ENCODE data around the gene VAMP1. TPM values are rescaled to one million over a fixed set of nuclear protein-coding genes. Genes with fewer than 3 reads are reported as not detected.
"Not testable (repeated sequence)": the region's sequence is repeated elsewhere in the genome, so short reads cannot be mapped to it uniquely, and the experiment has no call there.

VAMP1 gene
- total RNA-seq, 4 donors from 2014 or later: 2.6 to 23.1 (median 17.7) TPM

DNA sequence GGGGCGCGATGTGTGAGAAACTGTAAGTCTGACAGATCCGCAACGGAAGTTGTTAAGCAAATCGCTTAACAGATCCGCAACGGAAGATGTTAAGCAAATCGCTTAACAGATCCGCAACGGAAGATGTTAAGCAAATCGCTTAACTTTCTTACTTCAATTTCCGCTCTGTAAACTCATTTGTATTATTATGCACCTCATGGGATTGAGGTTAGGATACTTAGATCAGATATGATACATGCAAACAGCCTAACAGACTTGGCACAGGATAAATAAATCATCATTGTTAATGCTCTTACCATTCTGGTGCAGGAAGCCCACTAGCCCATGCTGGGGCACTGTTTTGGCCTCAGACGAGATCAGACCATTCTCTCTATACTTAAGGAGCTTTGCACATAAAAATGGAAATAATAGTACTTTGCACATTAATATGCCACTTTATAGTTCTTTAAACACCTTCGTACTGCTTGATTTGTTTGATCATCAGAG is 23.8 kb upstream of the VAMP1 start:
- Histone ChIP-seq H3K4me1 (peaks cover 13 to 27% (median 22%) of the 10 kb centered on the region in 4 donors), H3K36me3 (peaks cover 0 to 3% (median 0%) of the 10 kb centered on the region in 4 donors), H3K9me3 (no peaks in the 10 kb centered on the region), H3K27ac (peak overlapping the region; percentile 97 to 99 (median 98)), H3K4me3 (peak overlapping the region; percentile 23 to 87 (median 64)), H3K27me3 (no peaks in the 10 kb centered on the region)
- in situ Hi-C loops (cut with MboI; ENCODE audit: low pct_ligation_motif_present in 1 of 4, low pct_unique_long_range_greater_than_20kb in 1 of 4, low sequenced_read_pairs in 3 of 4) (no loop called here), intact Hi-C loops (cut with DNase I; ENCODE audit: low total_unique reads) (no loop called here)
- no peak for TF ChIP-seq EP300 (IDR thresholded peaks at IDR 0.05; ENCODE audit: low read depth)
- TF ChIP-seq CTCF (IDR thresholded peaks at IDR 0.05): no peak
- no peak for TF ChIP-seq POLR2AphosphoS5 (IDR thresholded peaks at IDR 0.05)
- TF ChIP-seq POLR2A (IDR thresholded peaks at IDR 0.05): no peak
- DNase-seq: no peak
- WGBS, 2 donors (ENCODE audit: low coverage in 1 of 2): 0 to 1% methylated on average over 5 to 14 of the region's 14 CpGs

DNA sequence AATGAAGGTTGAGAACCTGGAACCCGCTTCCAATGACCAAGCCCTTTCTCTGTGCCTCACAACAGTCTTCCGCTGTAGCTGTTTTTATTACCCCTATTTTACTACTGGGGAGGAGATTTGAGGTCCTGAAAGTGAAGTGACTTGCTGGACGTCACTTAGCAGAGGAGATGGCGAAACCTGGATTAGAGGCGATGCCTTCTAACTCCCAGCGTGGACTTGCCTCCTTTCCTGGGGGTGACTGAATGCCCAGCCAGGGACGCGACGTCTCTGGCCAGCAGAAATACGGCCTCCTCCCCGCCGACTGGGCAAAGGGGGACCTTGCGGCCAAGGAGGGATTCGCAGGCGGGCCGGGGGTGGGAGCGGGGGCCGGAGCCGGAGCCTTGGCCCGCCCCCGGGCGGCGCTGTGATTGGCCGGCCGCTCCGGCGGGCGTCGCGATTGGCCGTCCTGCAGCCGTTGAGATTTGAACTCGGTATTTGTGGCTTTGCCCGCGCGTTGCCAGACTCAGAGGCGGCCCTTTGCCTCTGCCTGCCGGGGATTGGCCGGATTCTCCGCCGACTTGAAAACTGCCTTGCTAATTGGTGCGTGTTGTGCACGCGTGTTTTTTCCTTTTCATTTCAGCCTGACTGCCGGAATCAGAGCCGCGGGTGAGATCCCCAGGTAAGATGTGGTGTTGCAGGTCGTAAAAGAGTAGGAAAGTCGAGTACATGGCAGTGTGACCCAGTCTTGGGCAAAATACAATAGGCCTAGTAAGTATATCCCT is 23.2 kb upstream of the VAMP1 start, which contains the start of gene NCAPD2:
TSS of gene NCAPD2 (plus strand) at position 606 of the 761 bp plus-strand sequence. CDS start 997 bp downstream, outside the sequence.
- TF ChIP-seq POLR2AphosphoS5 (IDR thresholded peaks at IDR 0.05) (no peak), EP300 (IDR thresholded peaks at IDR 0.05; ENCODE audit: low read depth) (no peak), POLR2A (IDR thresholded peaks at IDR 0.05) (peak; percentile 6), CTCF (IDR thresholded peaks at IDR 0.05) (peak; percentile 28 to 89 (median 47))
- no peaks in the 10 kb centered on the region for H3K36me3 ChIP-seq
- peak within 1 kb of the TSS; percentile 52 to 87 (median 70) for H3K4me3 ChIP-seq
- in situ Hi-C loops (cut with MboI; ENCODE audit: low pct_ligation_motif_present in 1 of 4, low pct_unique_long_range_greater_than_20kb in 1 of 4, low sequenced_read_pairs in 3 of 4) (no loop called here), intact Hi-C loops (cut with DNase I; ENCODE audit: low total_unique reads) (no loop called here)
- no peaks in the 10 kb centered on the region for H3K27me3 ChIP-seq
- WGBS, 2 donors (ENCODE audit: low coverage in 1 of 2): 0% methylated on average over 2 to 43 of the region's 49 CpGs
- H3K9me3 ChIP-seq: no peaks in the 10 kb centered on the region
- peak within 1 kb of the TSS; percentile 97 to 99 (median 98) for H3K27ac ChIP-seq
- DNase-seq: peak; percentile 96
- H3K4me1 ChIP-seq: peaks cover 13 to 27% (median 22%) of the 10 kb centered on the region in 4 donors

GRCh38 chr12:6492838-6493496 is 22.5 kb upstream of the VAMP1 start, which contains the start of gene MRPL51:
Gene MRPL51 (minus strand): TSS chr12:6493262. CDS start chr12:6493136, 126 bp downstream.
- Histone ChIP-seq H3K27ac (peak within 1 kb of the TSS; percentile 97 to 99 (median 98)), H3K27me3 (no peaks in the 10 kb centered on the region), H3K4me3 (peak within 1 kb of the TSS; percentile 52 to 87 (median 70)), H3K36me3 (no peaks in the 10 kb centered on the region), H3K9me3 (no peaks in the 10 kb centered on the region), H3K4me1 (peaks cover 13 to 27% (median 22%) of the 10 kb centered on the region in 4 donors)
- in situ Hi-C loops (cut with MboI; ENCODE audit: low pct_ligation_motif_present in 1 of 4, low pct_unique_long_range_greater_than_20kb in 1 of 4, low sequenced_read_pairs in 3 of 4): no loop called here
- intact Hi-C loops (cut with DNase I; ENCODE audit: low total_unique reads): no loop called here
- TF ChIP-seq POLR2AphosphoS5 (IDR thresholded peaks at IDR 0.05): peak; percentile 79 to 94 (median 91)
- TF ChIP-seq CTCF (IDR thresholded peaks at IDR 0.05): no peak
- no peak for TF ChIP-seq EP300 (IDR thresholded peaks at IDR 0.05; ENCODE audit: low read depth)
- TF ChIP-seq POLR2A (IDR thresholded peaks at IDR 0.05): peak; percentile 93
- DNase-seq: peak; percentile 98
- 0 to 1% methylated on average over 3 to 35 of the region's 39 CpGs for WGBS, 2 donors (ENCODE audit: low coverage in 1 of 2)

- H3K4me3 ChIP-seq; H3K9me3 ChIP-seq; DNase-seq; intact Hi-C loops (cut with DNase I; ENCODE audit: low total_unique reads); in situ Hi-C loops (cut with MboI; ENCODE audit: low pct_ligation_motif_present in 1 of 4, low pct_unique_long_range_greater_than_20kb in 1 of 4, low sequenced_read_pairs in 3 of 4); H3K27me3 ChIP-seq; H3K27ac ChIP-seq; H3K36me3 ChIP-seq: not testable (repeated sequence)
- WGBS, 2 donors (ENCODE audit: low coverage in 1 of 2): 100% methylated on average over 1 of the region's 1 CpG
- H3K4me1 ChIP-seq: peaks cover 13 to 27% (median 22%) of the 10 kb centered on the region in 4 donors
These were observed 20.2 kb upstream of the VAMP1 start for GRCh38 chr12:6490673-6491072.

Data from transverse colon (tissue), 4 donors.